Transverse colon (tissue), 4 donors: ENCODE data around the gene CEP89.

ENCODE experiments used
- CTCF ChIP-seq, 5 experiments: fragments of 200-600 bp in 3 of 5; fragments of 450-650 bp in 2 of 5; sonication (generic) in 3 of 5; IDR thresholded peaks; 1 replicate in 2 of 5; 2 replicates in 3 of 5; pipeline ENCODE4 v1.5.1; 2016 to 2017; ENCODE audit warnings: antibody characterized with exemption in 5 of 5, inconsistent platforms in 3 of 5, mild to moderate bottlenecking in 2 of 5, moderate library complexity in 1 of 5
- EP300 ChIP-seq: sonication (generic); formaldehyde crosslinking; IDR thresholded peaks from one replicate; pipeline ENCODE4 v1.6.1; 2017; ENCODE audit warnings: antibody characterized with exemption, low read depth
- POLR2A ChIP-seq: fragments of 450-650 bp; IDR thresholded peaks from one replicate; pipeline ENCODE4 v1.6.1; 2016; ENCODE audit warnings: antibody characterized with exemption, mild to moderate bottlenecking, moderate library complexity
- POLR2AphosphoS5 ChIP-seq, 3 donors: sonication (generic); formaldehyde crosslinking; IDR thresholded peaks; one replicate each; pipeline ENCODE4 v1.6.1; 2016; ENCODE audit warnings: antibody characterized with exemption in 3 of 3

GRCh38 chr19:32875428-32875827 is 96.3 kb downstream of the CEP89 start:
- no peak for TF ChIP-seq POLR2A
- TF ChIP-seq CTCF (IDR thresholded peaks at IDR 0.05): no peak
- TF ChIP-seq POLR2AphosphoS5 (IDR thresholded peaks at IDR 0.05): no peak
- TF ChIP-seq EP300: no peak
